PC-3 (cell line): Measurements from ENCODE around the gene NDRG4.

Experiments used
- CTCF ChIP-seq: fragments of 300-600 bp; sonication (generic); conservative IDR thresholded peaks from 2 replicates; pipeline ENCODE4 v1.5.1; 2017; ENCODE audit warnings: antibody characterized with exemption, low read depth, mild to moderate bottlenecking, low read length
- EZH2 ChIP-seq: fragments of 300-600 bp; sonication (generic); IDR thresholded peaks from one replicate; pipeline ENCODE4 v1.6.1; 2017; ENCODE audit warnings: antibody characterized with exemption, mild to moderate bottlenecking, low read length; ENCODE audit not compliant: unreplicated experiment
- EZH2phosphoT487 ChIP-seq: fragments of 300-600 bp; sonication (generic); IDR thresholded peaks from 2 replicates; pipeline ENCODE4 v1.6.1; 2018; ENCODE audit warnings: mild to moderate bottlenecking, antibody characterized with exemption, low read length, borderline replicate concordance

GRCh38 chr16:58475091-58475619 is 24.8 kb upstream of the NDRG4 start:
- no peak for TF ChIP-seq CTCF
- TF ChIP-seq EZH2, result no peak
- no peak for TF ChIP-seq EZH2phosphoT487
